Lower lobe of right lung (tissue), 2 donors: ENCODE measurements around the gene TMED4. TPM values are rescaled to one million over a fixed set of nuclear protein-coding genes. Genes with fewer than 3 reads are reported as not detected.

ENCODE experiments used
- ATAC-seq, 2 donors: fragments of 200-7000 bp; cut with Tn5 transposase; one replicate each; pipeline ENCODE4 v1.9.1; 2020 to 2022; ENCODE audit warnings: mild to moderate bottlenecking in 2 of 2, moderate library complexity in 2 of 2
- DNase-seq: peaks from one replicate; pipeline ENCODE4 v3.0.0-alpha.2; 2020
- H3K27ac ChIP-seq: fragments of 200-600 bp; one replicate; pipeline ENCODE4 v1.8.0; 2022
- H3K27me3 ChIP-seq: fragments of 200-600 bp; one replicate; pipeline ENCODE4 v1.8.0; 2022; ENCODE audit warnings: low read depth
- H3K36me3 ChIP-seq: fragments of 200-600 bp; one replicate; pipeline ENCODE4 v1.8.0; 2022; ENCODE audit warnings: mild to moderate bottlenecking
- H3K4me1 ChIP-seq: fragments of 200-600 bp; one replicate; pipeline ENCODE4 v1.8.0; 2022
- H3K4me3 ChIP-seq: fragments of 200-600 bp; one replicate; pipeline ENCODE4 v1.8.0; 2022; ENCODE audit warnings: mild to moderate bottlenecking
- H3K9me3 ChIP-seq: fragments of 200-600 bp; one replicate; pipeline ENCODE4 v1.8.0; 2022
- intact Hi-C: fragments of 100-400 bp; cut with DNase I; formaldehyde crosslinking; loops from one replicate; pipeline ENCODE4 v1.11.0; 2022
- long read RNA-seq: library from polyadenylated mRNA; unstranded; transcript quantifications from one replicate; pipeline ENCODE4 v2.0.0, GENCODE V29; 2021
- total RNA-seq: library from RNA; stranded (reverse); fragmentation: NEBNext Ultra II Directional; extraction: Animal tissue kit (Norgen Biotek cat#: 25700); gene quantifications from one replicate; pipeline ENCODE4 v1.2.1, GENCODE V29; 2021
- TF ChIP-seq, protein P1 (sequence below): fragments of 200-600 bp; IDR thresholded peaks from one replicate; pipeline ENCODE4 v1.8.0; 2022; ENCODE audit warnings: antibody characterized with exemption, mild to moderate bottlenecking
- donor health status: DM: no; HTN: yes; CAD: no; lungs with severe emphysema.

Gene TMED4
- 71.9 TPM for total RNA-seq
- long read RNA-seq, transcript TMED4-205 (4 exons, 1,755 nt) = minor isoform, 26 of 136 reads
- long read RNA-seq, transcript TMED4-203 (5 exons, 2,322 nt) = major isoform, 93 of 136 reads
- long read RNA-seq, partial matches to known transcripts = 11 of 136 reads
- long read RNA-seq, other reads (novel, unspliced or antisense) = 3 of 136 reads

DNA sequence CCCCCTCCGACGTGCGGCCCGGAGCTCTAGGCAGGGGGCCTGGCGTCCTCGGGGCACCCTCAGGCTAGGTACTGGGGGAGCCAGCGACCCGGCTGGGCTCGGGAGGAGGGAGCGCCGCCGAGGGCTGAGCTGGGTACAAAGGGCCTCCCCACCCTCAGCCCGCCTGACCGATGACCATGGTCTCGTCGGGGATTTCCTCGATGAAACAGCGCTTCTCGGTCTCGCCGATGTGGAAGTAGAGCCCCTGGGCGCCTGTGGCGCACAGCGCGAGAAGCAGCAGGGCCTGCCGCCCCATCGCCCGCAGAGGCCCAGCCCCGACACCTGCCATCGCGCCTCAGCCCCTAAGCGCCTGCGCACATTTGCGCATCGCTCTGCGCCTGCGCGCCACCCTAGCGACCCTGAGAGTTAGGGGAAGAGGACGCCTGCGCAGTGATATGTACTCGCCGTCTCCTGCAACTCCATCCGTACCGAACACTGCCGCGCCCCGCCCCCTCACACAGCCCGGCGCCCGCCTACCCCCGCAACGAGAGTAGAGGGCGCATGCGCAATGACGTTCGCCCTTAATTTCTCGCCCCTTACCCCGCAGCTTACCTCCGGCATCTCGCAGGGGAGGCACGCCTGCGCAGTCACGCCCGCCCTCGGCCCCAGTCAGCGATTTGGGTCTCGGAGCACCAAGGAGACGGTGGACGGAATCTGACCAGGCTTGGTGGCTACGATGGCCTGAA, at the start of gene TMED4:
TSS of gene TMED4 (minus strand) at position 353 of the 725 bp plus-strand sequence. CDS start at position 328, 25 bp downstream.
- no peaks in the 10 kb centered on the region for H3K27me3 ChIP-seq
- intact Hi-C loops = no loop called here
- DNase-seq (peak; percentile 100), ATAC-seq (peak; percentile 98 to 100)
- H3K36me3 ChIP-seq = peaks cover 35% of the 10 kb centered on the region
- peak within 1 kb of the TSS; percentile 80 for H3K4me3 ChIP-seq
- peak within 1 kb of the TSS; percentile 99 for H3K27ac ChIP-seq
- no peaks in the 10 kb centered on the region for H3K9me3 ChIP-seq
- H3K4me1 ChIP-seq = peaks cover 21% of the 10 kb centered on the region
- TF ChIP-seq, protein P1, sequence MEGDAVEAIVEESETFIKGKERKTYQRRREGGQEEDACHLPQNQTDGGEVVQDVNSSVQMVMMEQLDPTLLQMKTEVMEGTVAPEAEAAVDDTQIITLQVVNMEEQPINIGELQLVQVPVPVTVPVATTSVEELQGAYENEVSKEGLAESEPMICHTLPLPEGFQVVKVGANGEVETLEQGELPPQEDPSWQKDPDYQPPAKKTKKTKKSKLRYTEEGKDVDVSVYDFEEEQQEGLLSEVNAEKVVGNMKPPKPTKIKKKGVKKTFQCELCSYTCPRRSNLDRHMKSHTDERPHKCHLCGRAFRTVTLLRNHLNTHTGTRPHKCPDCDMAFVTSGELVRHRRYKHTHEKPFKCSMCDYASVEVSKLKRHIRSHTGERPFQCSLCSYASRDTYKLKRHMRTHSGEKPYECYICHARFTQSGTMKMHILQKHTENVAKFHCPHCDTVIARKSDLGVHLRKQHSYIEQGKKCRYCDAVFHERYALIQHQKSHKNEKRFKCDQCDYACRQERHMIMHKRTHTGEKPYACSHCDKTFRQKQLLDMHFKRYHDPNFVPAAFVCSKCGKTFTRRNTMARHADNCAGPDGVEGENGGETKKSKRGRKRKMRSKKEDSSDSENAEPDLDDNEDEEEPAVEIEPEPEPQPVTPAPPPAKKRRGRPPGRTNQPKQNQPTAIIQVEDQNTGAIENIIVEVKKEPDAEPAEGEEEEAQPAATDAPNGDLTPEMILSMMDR = no peak

DNA sequence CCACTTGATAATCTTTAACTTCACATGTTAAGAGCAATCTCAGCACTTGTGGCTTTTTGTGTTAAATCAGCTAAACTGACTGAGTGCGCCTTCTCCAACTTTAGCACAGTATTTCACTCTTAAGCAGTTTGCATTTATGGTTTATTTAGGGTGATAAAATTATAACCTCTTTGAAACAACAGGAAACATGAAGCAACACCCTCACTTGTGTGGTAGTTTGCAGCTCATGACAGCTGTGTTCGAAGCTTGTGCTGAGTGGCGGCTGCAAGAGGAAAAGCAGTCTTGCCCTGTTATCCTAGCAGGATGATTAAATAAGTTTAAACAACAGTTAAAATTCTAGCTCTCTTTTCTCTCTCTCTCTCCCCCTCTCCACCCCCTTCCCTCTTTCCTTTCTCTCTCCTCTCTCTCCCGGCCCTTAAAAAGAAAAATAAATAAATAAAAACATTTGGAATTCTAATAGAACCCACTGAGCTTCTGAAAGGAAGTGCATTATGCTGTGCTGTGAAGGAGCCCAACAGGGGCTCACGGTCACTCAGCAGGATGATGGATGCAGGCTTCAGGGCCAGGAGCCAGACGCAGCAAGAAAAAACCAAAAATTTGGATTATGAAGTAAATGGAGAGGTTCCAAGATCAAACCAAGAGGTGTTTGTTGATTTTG, 49.6 kb upstream of the TMED4 start:
- intact Hi-C loops = no loop called here
- TF ChIP-seq, protein P1 = no peak
- H3K27ac ChIP-seq = peak overlapping the region; percentile 67
- ATAC-seq (peak; percentile 25 to 32), DNase-seq (no peak)
- H3K36me3 ChIP-seq = peaks cover 11% of the 10 kb centered on the region
- H3K4me1 ChIP-seq = peaks cover 84% of the 10 kb centered on the region
- no peak overlapping the region for H3K4me3 ChIP-seq
- no peaks in the 10 kb centered on the region for H3K27me3 ChIP-seq
- H3K9me3 ChIP-seq = no peaks in the 10 kb centered on the region

DNA sequence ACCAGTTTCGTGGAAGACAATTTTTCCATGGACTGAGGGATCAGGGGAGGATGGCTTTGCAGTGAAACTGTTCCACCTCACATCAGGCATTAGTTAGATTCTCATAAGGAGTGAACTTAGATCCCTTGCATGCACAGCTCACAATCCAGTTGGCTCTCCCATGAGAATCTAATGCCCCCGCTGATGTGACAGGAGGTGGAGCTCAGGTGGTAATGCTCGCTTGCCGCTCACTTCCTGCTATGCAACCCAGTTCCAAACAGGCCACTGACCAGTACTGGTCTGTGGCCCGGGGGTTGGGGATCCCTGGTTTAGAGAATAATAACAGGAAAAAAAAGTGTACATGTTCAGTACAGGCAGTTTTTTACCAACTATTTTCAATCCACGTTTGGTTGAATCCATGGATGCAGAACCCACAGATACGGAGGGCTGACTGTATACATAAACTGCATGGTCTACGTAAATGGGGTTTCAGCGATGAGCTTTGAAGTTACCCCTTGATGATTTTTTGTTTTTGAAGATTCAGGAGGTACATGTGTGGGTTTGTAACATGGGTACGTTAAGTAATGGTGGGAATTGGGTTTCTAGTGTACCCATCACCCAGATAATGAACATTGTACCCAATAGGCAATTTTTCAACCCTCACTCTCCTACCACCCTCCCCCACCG, 48.9 kb upstream of the TMED4 start:
- no peaks in the 10 kb centered on the region for H3K9me3 ChIP-seq
- peaks cover 14% of the 10 kb centered on the region for H3K36me3 ChIP-seq
- H3K4me3 ChIP-seq = no peak overlapping the region
- H3K27me3 ChIP-seq = no peaks in the 10 kb centered on the region
- peak overlapping the region; percentile 67 for H3K27ac ChIP-seq
- TF ChIP-seq, protein P1 = no peak
- peaks cover 81% of the 10 kb centered on the region for H3K4me1 ChIP-seq
- DNase-seq = no peak
- ATAC-seq = no peak
- intact Hi-C loops = no loop called here

DNA sequence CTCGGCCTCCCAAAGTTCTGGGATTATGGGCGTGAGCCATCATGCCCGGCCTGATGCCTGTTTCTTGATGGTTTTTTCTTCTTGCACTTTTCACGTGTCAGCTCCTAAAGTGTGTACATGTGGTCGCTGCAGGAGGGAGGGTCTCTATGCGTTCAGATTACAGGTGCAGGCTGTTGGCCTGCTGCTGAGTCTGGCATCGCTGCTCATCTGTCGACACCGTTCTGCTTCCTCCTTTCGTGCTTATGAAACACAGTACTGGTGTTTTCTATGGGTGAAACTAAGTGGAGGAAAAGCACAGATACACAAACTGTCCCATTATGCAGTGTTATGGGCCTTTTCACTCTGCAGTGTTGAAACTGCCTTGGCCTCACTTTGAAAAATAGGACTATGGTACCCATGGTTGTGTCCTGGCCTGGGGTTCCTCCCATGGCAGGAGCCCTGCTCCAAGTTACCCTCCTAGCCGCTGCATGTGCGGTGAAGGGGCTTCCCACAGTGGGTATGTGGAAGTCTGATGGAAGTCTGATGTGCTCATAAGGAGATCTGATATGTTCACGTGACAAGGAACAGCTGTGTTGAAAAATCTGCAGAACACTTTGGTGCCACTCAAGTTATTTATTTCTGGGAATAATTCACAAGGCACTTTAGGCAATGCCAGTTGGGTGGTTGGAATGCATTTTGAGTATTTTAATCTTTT, 47.9 kb upstream of the TMED4 start:
- intact Hi-C loops = no loop called here
- Histone ChIP-seq H3K4me1 (peaks cover 80% of the 10 kb centered on the region), H3K36me3 (peaks cover 22% of the 10 kb centered on the region), H3K27me3 (no peaks in the 10 kb centered on the region), H3K9me3 (no peaks in the 10 kb centered on the region), H3K27ac (peak overlapping the region; percentile 67), H3K4me3 (no peak overlapping the region)
- TF ChIP-seq, protein P1 = no peak
- ATAC-seq (peak; percentile 60 to 73), DNase-seq (no peak)

DNA sequence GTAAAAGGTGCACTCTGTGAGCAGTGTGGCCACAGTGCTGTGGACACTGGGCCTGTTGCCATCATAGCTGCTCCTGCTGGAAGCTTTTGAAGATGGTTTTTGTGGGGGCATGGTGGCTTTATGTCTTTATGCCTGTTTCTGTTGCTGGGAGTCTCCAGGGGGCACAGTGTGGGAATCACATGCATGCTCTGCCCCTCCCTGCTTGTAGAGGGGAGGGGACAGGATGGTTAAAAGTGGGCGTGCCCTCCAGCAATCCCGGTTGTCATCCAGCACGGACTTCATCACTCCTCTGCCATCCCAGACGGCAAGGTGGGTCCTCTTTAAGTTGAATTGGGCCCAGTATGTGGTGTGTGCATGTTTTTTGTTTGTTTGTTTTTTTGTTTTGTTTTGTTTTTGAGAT, 44.6 kb upstream of the TMED4 start:
- intact Hi-C loops = no loop called here
- Histone ChIP-seq H3K4me3 (no peak overlapping the region), H3K36me3 (peaks cover 30% of the 10 kb centered on the region), H3K27ac (no peak overlapping the region), H3K9me3 (no peaks in the 10 kb centered on the region), H3K27me3 (no peaks in the 10 kb centered on the region), H3K4me1 (peaks cover 73% of the 10 kb centered on the region)
- TF ChIP-seq, protein P1 = no peak
- ATAC-seq (no peak), DNase-seq (no peak)
